Liver (tissue), 9 donors: ENCODE results near the gene PTCD2. TPM values are rescaled to one million over a fixed set of nuclear protein-coding genes. Genes with fewer than 3 reads are reported as not detected.

Experiments used
- DNase-seq: peaks from one replicate; pipeline ENCODE4 v3.0.0-alpha.2; 2017; ENCODE audit warnings: low spot score
- H3K27ac ChIP-seq, 2 donors: one replicate each; pipeline ENCODE4 v1.7.0; 2013; ENCODE audit warnings: inconsistent platforms in 2 of 2, low read length in 2 of 2, control low read depth in 1 of 2, low read depth in 1 of 2, mild to moderate bottlenecking in 1 of 2
- H3K27me3 ChIP-seq, 4 donors: one replicate each; pipeline versions ENCODE4 v1.6.1 to v1.7.0; 2013; ENCODE audit warnings: low read length in 3 of 4, inconsistent platforms in 1 of 4, mild to moderate bottlenecking in 1 of 4, moderate library complexity in 1 of 4; ENCODE audit not compliant: control insufficient read depth in 4 of 4, insufficient read depth in 4 of 4
- H3K36me3 ChIP-seq, 4 donors: one replicate each; pipeline versions ENCODE4 v1.6.1 to v1.7.0; 2013; ENCODE audit warnings: low read length in 3 of 4, mild to moderate bottlenecking in 3 of 4, low read depth in 1 of 4, moderate library complexity in 1 of 4; ENCODE audit not compliant: control insufficient read depth in 4 of 4, insufficient read depth in 3 of 4
- H3K4me1 ChIP-seq, 4 donors: one replicate each; pipeline versions ENCODE4 v1.6.1 to v1.7.0; 2013; ENCODE audit warnings: low read length in 3 of 4, mild to moderate bottlenecking in 3 of 4, moderate library complexity in 1 of 4; ENCODE audit not compliant: control insufficient read depth in 4 of 4, insufficient read depth in 4 of 4
- H3K4me3 ChIP-seq, 3 donors: one replicate each; pipeline versions ENCODE4 v1.6.1 to v1.7.0; 2013; ENCODE audit warnings: low read length in 3 of 3, control low read depth in 1 of 3, low read depth in 1 of 3, mild to moderate bottlenecking in 1 of 3
- H3K9ac ChIP-seq, 2 donors: one replicate each; pipeline ENCODE4 v1.7.0; 2013; ENCODE audit warnings: low read length in 2 of 2, mild to moderate bottlenecking in 2 of 2, moderate library complexity in 2 of 2, control low read depth in 1 of 2, low read depth in 1 of 2
- H3K9me3 ChIP-seq, 4 donors: one replicate each; pipeline versions ENCODE4 v1.6.1 to v1.7.0; 2013; ENCODE audit warnings: low read length in 3 of 4; ENCODE audit not compliant: control insufficient read depth in 4 of 4
- EGR1 ChIP-seq, 2 donors: IDR thresholded peaks; 2 replicates each; pipeline ENCODE4 v1.6.1; 2016 to 2018; ENCODE audit warnings: antibody characterized with exemption in 2 of 2, low read depth in 2 of 2
- FOXA1 ChIP-seq: IDR thresholded peaks from 2 replicates; pipeline ENCODE4 v1.6.1; 2016; ENCODE audit warnings: antibody characterized with exemption
- FOXA2 ChIP-seq: IDR thresholded peaks from 2 replicates; pipeline ENCODE4 v1.6.1; 2016; ENCODE audit warnings: antibody characterized with exemption
- GABPA ChIP-seq, 2 donors: IDR thresholded peaks in 1 of 2; conservative IDR thresholded peaks in 1 of 2; 2 replicates each; pipeline ENCODE4 v1.6.1; 2016; ENCODE audit warnings: antibody characterized with exemption in 2 of 2, mild to moderate bottlenecking in 1 of 2, moderate library complexity in 1 of 2
- HNF4A ChIP-seq, 2 donors: conservative IDR thresholded peaks; 2 replicates each; pipeline ENCODE4 v1.6.1; 2016; ENCODE audit warnings: antibody characterized with exemption in 2 of 2, mild to moderate bottlenecking in 2 of 2
- HNF4G ChIP-seq: IDR thresholded peaks from 2 replicates; pipeline ENCODE4 v1.6.1; 2016; ENCODE audit warnings: antibody characterized with exemption
- JUND ChIP-seq, 2 donors: IDR thresholded peaks; 2 replicates each; pipeline ENCODE4 v1.6.1; 2016; ENCODE audit warnings: antibody characterized with exemption in 2 of 2
- NR2F2 ChIP-seq: IDR thresholded peaks from 2 replicates; pipeline ENCODE4 v1.6.1; 2016; ENCODE audit warnings: antibody characterized with exemption
- RAD21 ChIP-seq, 2 donors: IDR thresholded peaks; 2 replicates each; pipeline ENCODE4 v1.6.1; 2016; ENCODE audit warnings: antibody characterized with exemption in 2 of 2, mild to moderate bottlenecking in 2 of 2
- RXRA ChIP-seq, 2 donors: IDR thresholded peaks; 2 replicates each; pipeline ENCODE4 v1.6.1; 2017 to 2018; ENCODE audit warnings: antibody characterized with exemption in 2 of 2, mild to moderate bottlenecking in 1 of 2
- TAF1 ChIP-seq: conservative IDR thresholded peaks from 2 replicates; pipeline ENCODE4 v1.6.1; 2016; ENCODE audit warnings: antibody characterized with exemption, mild to moderate bottlenecking
- YY1 ChIP-seq: IDR thresholded peaks from 2 replicates; pipeline ENCODE4 v1.6.1; 2016; ENCODE audit warnings: antibody characterized with exemption, mild to moderate bottlenecking
- WGBS: extraction: QIAGEN DNeasy Blood & Tissue Kit; methylation state at CpG from one replicate; pipeline ENCODE4 v1.1.7; 2013; 5-methylcytosine and 5-hydroxymethylcytosine counted together
- polyA plus RNA-seq, 2 donors: library from polyadenylated mRNA; stranded (reverse) in 1 of 2; unstranded in 1 of 2; fragments of 200-250 nt in 1 of 2; fragments of >200 nt in 1 of 2; fragmentation: Nextera tagmentation in 1 of 2; extraction: Ambion mirVana in 1 of 2; gene quantifications; one replicate each; pipeline versions ENCODE4 v1.2.1 to v1.2.3, GENCODE V29; 2013 to 2015
- total RNA-seq, 2 donors: library from RNA; depleted of rRNA; stranded (reverse); fragments of >200 nt; gene quantifications; one replicate each; pipeline ENCODE4 v1.2.3, GENCODE V29; 2014
- TF ChIP-seq, protein P1 (sequence below): IDR thresholded peaks from 2 replicates; pipeline ENCODE4 v1.6.1; 2016; ENCODE audit warnings: antibody characterized with exemption
- TF ChIP-seq, protein P2 (sequence below): IDR thresholded peaks from 2 replicates; pipeline ENCODE4 v1.6.1; 2016; ENCODE audit warnings: antibody characterized with exemption, mild to moderate bottlenecking
- TF ChIP-seq, protein P3 (sequence below): fragments of 150-350 bp; IDR thresholded peaks from 2 replicates; pipeline ENCODE4 v1.5.1; 2017; ENCODE audit warnings: improper control_type of control experiment, low read depth, low read length; ENCODE audit not compliant: missing input control
- TF ChIP-seq, protein P4 (sequence below): IDR thresholded peaks from 2 replicates; pipeline ENCODE4 v1.6.1; 2016; ENCODE audit warnings: antibody characterized with exemption
- TF ChIP-seq, protein P5 (sequence below): IDR thresholded peaks from 2 replicates; pipeline ENCODE4 v1.6.1; 2016; ENCODE audit warnings: antibody characterized with exemption
- donor health status: healthy.
- donor health status: healthy.
- donor health status: healthy.
- donor health status: healthy.
- donor health status: healthy.

The PTCD2 gene
- total and polyA plus RNA-seq, 4 donors = 4.4 to 5.9 (median 5.2) TPM

DNA sequence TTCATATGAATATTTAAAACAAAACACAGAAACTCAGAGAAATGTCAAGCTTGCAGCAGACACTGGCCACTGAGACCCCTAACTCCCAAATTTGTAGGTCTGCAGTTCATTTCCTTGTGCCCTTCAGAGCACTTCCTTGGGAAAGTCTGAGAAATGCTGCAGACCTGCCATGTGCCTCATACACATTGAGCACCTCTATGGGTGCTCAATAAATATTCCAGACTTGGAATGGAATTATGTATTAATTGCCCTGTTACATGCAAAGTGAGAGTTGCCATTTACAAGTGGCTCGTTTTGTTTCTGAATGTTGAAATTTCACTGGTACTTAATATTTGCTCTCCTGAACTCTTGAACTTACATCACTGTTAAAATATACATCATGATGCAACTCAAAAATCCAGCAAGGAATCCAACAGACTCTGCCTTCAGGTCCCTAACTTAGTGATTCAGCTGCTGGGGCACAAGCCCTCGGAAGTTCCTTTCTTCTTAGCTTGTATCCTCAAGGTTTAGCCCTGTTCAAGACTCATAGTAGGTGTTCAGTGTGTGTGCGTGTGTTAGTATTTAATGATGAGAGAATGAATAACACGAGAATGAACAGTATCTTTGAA is 90.6 kb downstream of the PTCD2 start:
- no peaks in the 10 kb centered on the region for H3K9me3 ChIP-seq
- TF ChIP-seq, protein P1, sequence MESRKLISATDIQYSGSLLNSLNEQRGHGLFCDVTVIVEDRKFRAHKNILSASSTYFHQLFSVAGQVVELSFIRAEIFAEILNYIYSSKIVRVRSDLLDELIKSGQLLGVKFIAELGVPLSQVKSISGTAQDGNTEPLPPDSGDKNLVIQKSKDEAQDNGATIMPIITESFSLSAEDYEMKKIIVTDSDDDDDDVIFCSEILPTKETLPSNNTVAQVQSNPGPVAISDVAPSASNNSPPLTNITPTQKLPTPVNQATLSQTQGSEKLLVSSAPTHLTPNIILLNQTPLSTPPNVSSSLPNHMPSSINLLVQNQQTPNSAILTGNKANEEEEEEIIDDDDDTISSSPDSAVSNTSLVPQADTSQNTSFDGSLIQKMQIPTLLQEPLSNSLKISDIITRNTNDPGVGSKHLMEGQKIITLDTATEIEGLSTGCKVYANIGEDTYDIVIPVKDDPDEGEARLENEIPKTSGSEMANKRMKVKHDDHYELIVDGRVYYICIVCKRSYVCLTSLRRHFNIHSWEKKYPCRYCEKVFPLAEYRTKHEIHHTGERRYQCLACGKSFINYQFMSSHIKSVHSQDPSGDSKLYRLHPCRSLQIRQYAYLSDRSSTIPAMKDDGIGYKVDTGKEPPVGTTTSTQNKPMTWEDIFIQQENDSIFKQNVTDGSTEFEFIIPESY = no peak
- TF ChIP-seq, protein P2, sequence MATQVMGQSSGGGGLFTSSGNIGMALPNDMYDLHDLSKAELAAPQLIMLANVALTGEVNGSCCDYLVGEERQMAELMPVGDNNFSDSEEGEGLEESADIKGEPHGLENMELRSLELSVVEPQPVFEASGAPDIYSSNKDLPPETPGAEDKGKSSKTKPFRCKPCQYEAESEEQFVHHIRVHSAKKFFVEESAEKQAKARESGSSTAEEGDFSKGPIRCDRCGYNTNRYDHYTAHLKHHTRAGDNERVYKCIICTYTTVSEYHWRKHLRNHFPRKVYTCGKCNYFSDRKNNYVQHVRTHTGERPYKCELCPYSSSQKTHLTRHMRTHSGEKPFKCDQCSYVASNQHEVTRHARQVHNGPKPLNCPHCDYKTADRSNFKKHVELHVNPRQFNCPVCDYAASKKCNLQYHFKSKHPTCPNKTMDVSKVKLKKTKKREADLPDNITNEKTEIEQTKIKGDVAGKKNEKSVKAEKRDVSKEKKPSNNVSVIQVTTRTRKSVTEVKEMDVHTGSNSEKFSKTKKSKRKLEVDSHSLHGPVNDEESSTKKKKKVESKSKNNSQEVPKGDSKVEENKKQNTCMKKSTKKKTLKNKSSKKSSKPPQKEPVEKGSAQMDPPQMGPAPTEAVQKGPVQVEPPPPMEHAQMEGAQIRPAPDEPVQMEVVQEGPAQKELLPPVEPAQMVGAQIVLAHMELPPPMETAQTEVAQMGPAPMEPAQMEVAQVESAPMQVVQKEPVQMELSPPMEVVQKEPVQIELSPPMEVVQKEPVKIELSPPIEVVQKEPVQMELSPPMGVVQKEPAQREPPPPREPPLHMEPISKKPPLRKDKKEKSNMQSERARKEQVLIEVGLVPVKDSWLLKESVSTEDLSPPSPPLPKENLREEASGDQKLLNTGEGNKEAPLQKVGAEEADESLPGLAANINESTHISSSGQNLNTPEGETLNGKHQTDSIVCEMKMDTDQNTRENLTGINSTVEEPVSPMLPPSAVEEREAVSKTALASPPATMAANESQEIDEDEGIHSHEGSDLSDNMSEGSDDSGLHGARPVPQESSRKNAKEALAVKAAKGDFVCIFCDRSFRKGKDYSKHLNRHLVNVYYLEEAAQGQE = no peak
- DNase-seq = no peak
- no peak overlapping the region for H3K4me3 ChIP-seq
- no peak overlapping the region for H3K27ac ChIP-seq
- H3K27me3 ChIP-seq = no peaks in the 10 kb centered on the region
- no peaks in the 10 kb centered on the region for H3K36me3 ChIP-seq
- WGBS = 75% methylated on average over 4 of the region's 4 CpGs
- no peak overlapping the region for H3K9ac ChIP-seq
- H3K4me1 ChIP-seq = no peaks in the 10 kb centered on the region

DNA sequence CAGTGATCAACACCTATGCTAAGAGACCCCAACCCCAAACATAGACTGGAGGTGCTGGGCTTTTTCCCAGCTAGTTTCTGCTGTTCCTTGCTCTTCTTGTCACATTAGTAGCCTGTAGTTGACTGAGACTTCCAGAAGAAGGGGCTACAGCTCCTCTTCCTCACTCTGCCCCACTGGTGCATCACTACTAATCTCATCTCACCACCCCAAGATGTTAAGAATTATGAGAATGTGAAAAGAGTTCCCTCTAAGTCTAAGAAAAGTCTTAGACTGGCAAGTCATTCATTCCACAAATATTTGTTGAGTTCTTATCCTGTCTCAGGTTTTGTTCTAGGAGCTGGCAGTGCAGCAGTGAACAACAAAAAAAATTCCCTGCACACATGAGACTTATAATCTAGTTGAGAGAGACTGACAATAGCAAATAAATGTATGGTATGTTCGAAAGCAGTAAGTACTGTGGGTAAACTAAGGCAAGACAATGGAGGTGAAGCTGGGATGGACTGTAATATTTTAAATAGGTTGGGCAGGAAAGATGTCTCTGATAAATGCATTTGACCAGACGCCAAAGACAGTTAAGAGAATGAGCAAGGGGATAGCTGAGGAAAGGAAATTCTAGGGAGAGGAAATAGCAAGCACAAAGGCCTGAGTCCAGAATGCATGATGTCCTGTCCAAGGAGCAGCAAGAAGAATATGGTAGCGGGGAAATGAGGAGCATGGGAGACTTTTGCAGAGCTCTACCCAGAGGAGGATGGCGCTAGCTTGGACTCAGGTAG is 92.3 kb downstream of the PTCD2 start:
- no peaks in the 10 kb centered on the region for H3K27me3 ChIP-seq
- no peak overlapping the region for H3K4me3 ChIP-seq
- no peaks in the 10 kb centered on the region for H3K36me3 ChIP-seq
- no peak overlapping the region for H3K27ac ChIP-seq
- no peaks in the 10 kb centered on the region for H3K9me3 ChIP-seq
- H3K9ac ChIP-seq = no peak overlapping the region
- no peaks in the 10 kb centered on the region for H3K4me1 ChIP-seq
- 63% methylated on average over 4 of the region's 4 CpGs for WGBS
- DNase-seq = no peak
- TF ChIP-seq, protein P2 = no peak
- TF ChIP-seq, protein P3, sequence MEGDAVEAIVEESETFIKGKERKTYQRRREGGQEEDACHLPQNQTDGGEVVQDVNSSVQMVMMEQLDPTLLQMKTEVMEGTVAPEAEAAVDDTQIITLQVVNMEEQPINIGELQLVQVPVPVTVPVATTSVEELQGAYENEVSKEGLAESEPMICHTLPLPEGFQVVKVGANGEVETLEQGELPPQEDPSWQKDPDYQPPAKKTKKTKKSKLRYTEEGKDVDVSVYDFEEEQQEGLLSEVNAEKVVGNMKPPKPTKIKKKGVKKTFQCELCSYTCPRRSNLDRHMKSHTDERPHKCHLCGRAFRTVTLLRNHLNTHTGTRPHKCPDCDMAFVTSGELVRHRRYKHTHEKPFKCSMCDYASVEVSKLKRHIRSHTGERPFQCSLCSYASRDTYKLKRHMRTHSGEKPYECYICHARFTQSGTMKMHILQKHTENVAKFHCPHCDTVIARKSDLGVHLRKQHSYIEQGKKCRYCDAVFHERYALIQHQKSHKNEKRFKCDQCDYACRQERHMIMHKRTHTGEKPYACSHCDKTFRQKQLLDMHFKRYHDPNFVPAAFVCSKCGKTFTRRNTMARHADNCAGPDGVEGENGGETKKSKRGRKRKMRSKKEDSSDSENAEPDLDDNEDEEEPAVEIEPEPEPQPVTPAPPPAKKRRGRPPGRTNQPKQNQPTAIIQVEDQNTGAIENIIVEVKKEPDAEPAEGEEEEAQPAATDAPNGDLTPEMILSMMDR = no peak
- TF ChIP-seq, protein P1 = no peak
- TF ChIP-seq FOXA1 (no peak), EGR1 (IDR thresholded peaks at IDR 0.05; ENCODE audit: low read depth in 2 of 2) (no peak), RXRA (IDR thresholded peaks at IDR 0.05) (no peak), HNF4A (conservative IDR thresholded peaks at IDR 0.05) (no peak), GABPA (IDR thresholded peaks at IDR 0.05 in 1 of 2, conservative IDR thresholded peaks at IDR 0.05 in 1 of 2) (no peak), TAF1 (no peak), YY1 (no peak), FOXA2 (no peak), NR2F2 (no peak), JUND (IDR thresholded peaks at IDR 0.05) (no peak), HNF4G (no peak), RAD21 (IDR thresholded peaks at IDR 0.05) (no peak)
- TF ChIP-seq, protein P4, sequence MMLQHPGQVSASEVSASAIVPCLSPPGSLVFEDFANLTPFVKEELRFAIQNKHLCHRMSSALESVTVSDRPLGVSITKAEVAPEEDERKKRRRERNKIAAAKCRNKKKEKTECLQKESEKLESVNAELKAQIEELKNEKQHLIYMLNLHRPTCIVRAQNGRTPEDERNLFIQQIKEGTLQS = no peak
- TF ChIP-seq, protein P5, sequence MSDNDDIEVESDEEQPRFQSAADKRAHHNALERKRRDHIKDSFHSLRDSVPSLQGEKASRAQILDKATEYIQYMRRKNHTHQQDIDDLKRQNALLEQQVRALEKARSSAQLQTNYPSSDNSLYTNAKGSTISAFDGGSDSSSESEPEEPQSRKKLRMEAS = no peak
